GM19328 (cell line): ENCODE results near the gene OSBPL7.

Experiments used
- ATAC-seq: cut with Tn5 transposase; IDR thresholded peaks from one replicate; pipeline ENCODE4 v1.9.1; 2021; ENCODE audit warnings: mild to moderate bottlenecking, moderate library complexity; ENCODE audit not compliant: unreplicated experiment

Gene OSBPL7

DNA sequence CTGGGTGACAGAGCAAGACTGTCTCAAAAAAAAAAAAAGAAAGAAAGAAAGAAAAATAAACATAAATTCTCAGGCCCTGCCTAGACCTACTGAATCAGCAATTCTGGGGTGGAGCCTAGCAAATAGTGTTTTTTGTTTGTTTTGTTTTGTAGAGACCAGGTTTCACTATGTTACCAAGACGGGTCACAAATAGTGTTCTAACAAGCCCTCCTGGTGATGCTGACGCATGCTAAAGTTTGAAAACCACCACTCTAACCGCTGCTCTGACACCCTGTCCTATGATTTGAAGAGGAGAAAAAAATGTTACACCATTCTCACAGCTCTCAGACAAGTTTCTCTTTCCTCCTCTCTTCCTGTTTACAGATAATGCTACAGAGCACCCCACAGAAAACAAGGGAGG lies 8.3 kb upstream of the OSBPL7 start:
- no peak for ATAC-seq

- ATAC-seq: no peak
These were observed 1.9 kb upstream of the OSBPL7 start for GRCh38 chr17:47823519-47823918.

GRCh38 chr17:47822785-47823184 lies 1.2 kb upstream of the OSBPL7 start:
- ATAC-seq: no peak

DNA sequence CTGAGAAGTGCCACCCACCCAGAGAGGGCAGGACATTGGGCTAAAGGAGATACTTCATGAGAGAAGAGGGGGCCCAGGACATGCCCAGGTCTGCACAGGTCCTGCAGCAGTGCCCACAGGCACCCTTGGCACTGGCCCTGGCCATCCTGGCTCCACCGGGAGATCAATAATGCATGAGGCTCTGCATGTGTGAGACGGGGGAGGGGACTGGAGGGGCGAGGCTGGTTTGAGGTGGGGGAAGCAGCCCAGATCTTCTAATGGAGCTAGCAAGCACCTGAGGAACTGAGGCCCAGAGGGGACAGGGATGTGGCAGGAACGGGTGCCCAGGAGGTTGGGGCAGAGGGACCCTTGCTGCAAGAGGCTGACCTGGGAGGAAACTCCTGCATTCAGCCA lies 567 bp downstream of the OSBPL7 start:
- ATAC-seq: no peak

- ATAC-seq: no peak
These were observed 1.4 kb downstream of the OSBPL7 start for GRCh38 chr17:47820033-47820789.

GRCh38 chr17:47819475-47819874 lies 2.1 kb downstream of the OSBPL7 start:
- no peak for ATAC-seq

- ATAC-seq: no peak
These were observed 3.4 kb downstream of the OSBPL7 start for GRCh38 chr17:47818002-47818695.

- ATAC-seq: no peak
These were observed 4.6 kb downstream of the OSBPL7 start for GRCh38 chr17:47816947-47817346.

GRCh38 chr17:47816111-47816735 lies 5.4 kb downstream of the OSBPL7 start:
- no peak for ATAC-seq

GRCh38 chr17:47815106-47815918 lies 6.3 kb downstream of the OSBPL7 start:
- no peak for ATAC-seq

DNA sequence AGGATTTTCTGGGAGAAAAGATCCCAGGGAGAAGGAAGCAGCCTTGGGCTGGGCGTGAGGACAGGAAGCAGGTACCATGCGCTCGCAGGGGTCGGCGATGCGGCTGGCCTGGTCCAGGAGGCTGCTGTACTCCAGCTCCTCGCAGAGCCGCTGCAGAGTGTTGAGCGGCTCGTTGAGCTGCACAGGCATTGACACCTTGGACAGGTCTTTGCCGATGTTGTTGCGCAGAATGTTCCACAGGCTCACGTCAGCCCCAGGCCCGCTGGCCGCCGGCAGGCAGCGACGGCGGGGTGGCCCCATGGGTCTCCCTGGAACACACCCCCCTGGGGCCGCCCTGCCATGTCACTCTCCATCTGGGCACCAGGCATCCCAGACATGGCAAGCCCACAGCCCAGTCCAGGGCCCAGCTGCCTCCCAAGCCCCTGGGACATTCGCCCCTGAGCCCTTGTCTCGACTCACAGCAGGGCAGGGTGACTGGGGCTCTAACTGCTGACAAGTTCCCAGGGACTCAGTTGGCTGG lies 8.0 kb downstream of the OSBPL7 start:
- ATAC-seq: no peak

- no peak for ATAC-seq
These were observed 8.5 kb downstream of the OSBPL7 start for GRCh38 chr17:47813077-47813476.

GRCh38 chr17:47812146-47812920 lies 9.3 kb downstream of the OSBPL7 start:
- no peak for ATAC-seq

DNA sequence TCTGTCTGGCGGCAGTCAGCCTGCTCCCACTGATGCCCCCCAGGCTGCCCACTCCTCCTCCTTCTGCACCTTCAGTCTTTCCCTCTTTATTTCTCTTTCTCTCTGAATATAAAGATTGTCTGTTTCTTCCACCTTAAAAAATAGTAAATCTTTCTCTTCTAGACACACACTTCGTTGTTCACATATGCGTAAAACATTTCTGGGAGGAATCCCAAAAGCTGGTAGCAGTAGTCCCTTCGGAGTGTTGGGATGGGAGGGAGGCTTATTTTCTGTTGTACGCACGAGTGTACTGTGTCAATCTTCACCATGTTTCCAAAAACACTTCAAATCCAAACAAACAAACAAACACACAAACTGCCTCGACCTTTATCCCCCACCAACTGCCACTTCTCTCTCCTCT lies 9.9 kb downstream of the OSBPL7 start:
- ATAC-seq: no peak

GRCh38 chr17:47810901-47811635 lies 10.5 kb downstream of the OSBPL7 start:
- no peak for ATAC-seq

- no peak for ATAC-seq
These were observed 11.3 kb downstream of the OSBPL7 start for GRCh38 chr17:47810200-47810821.

GRCh38 chr17:47808830-47809480 lies 12.6 kb downstream of the OSBPL7 start:
- ATAC-seq: no peak

DNA sequence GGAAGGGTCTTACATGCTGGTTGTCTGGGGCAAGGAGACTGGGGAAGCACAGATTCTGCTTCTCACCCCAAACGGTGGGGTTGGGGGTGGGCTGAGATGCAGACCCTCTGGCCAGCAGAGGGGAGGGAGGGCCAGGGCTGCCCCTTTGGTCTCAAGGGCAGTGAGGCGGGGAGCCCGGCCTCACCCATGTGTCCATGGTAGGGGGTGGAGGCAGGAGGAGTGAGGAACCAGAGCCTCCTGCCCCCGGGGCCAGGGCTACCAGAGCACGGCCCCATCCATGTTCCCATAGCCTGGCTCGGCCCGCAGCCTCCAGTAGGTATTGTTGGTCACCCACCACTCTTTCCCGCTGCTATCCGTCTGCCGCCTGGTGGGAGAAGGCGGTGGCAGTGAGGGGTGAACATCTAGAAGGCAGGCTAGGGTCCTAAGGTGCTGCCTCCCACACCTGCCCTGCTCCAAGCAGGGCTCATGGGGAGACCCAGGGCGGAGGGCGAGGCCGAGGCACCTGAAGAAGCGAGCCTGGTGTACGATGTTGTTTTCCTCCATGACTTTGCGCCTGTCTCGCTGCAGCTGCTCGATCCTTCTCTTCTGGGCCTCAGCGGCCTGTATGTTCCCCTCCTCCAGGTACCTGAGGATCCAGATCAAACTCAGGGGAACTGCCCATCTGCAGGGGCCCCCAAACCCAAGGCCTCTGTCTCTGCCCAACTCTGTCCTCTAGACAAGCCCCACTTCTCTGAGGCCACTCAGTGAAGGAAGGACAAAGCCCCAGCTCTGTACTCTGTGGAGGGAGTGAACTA lies 13.4 kb downstream of the OSBPL7 start:
- ATAC-seq: no peak
